ENCODE measurements around the gene PCBD2. TPM values are rescaled to one million over a fixed set of nuclear protein-coding genes. Genes with fewer than 3 reads are reported as not detected.

PCBD2 gene
- total and polyA plus RNA-seq, 4 donors: 5.9 to 12.8 (median 10.3) TPM

GRCh38 chr5:134874831-134875655, 29.9 kb upstream of the PCBD2 start:
- Histone ChIP-seq H3K4me1 (ENCODE audit: control insufficient read depth in 4 of 4, insufficient read depth in 4 of 4, low read length in 3 of 4) (peaks cover 0 to 11% (median 5%) of the 10 kb centered on the region in 4 donors), H3K9ac (ENCODE audit: low read depth in 1 of 2, low read length in 2 of 2) (peak overlapping the region; percentile 78 to 89), H3K36me3 (ENCODE audit: control insufficient read depth in 4 of 4, insufficient read depth in 3 of 4, low read depth in 1 of 4, low read length in 3 of 4) (no peaks in the 10 kb centered on the region), H3K4me3 (ENCODE audit: low read depth in 1 of 3, low read length in 3 of 3) (peak overlapping the region; percentile 71 to 82 (median 81)), H3K27me3 (ENCODE audit: control insufficient read depth in 4 of 4, insufficient read depth in 4 of 4, low read length in 3 of 4) (no peaks in the 10 kb centered on the region), H3K27ac (ENCODE audit: low read depth in 1 of 2, low read length in 2 of 2) (peak overlapping the region; percentile 73 to 87), H3K9me3 (ENCODE audit: control insufficient read depth in 4 of 4, low read length in 3 of 4) (no peaks in the 10 kb centered on the region)
- DNase-seq (ENCODE audit: low spot score): peak; percentile 45
- no peak for TF ChIP-seq RAD21 (IDR thresholded peaks at IDR 0.05)
- TF ChIP-seq HNF4G (IDR thresholded peaks at IDR 0.05): no peak
- peak in 1 of 2 donors; percentile 33 for TF ChIP-seq JUND (IDR thresholded peaks at IDR 0.05)
- no peak for TF ChIP-seq RXRA (IDR thresholded peaks at IDR 0.05)
- no peak for TF ChIP-seq MAX (IDR thresholded peaks at IDR 0.05)
- 28% methylated on average over 20 of the region's 20 CpGs for WGBS

- no peak overlapping the region for H3K9ac ChIP-seq (ENCODE audit: low read depth in 1 of 2, low read length in 2 of 2)
- H3K9me3 ChIP-seq (ENCODE audit: control insufficient read depth in 4 of 4, low read length in 3 of 4): no peaks in the 10 kb centered on the region
- no peak overlapping the region for H3K27ac ChIP-seq (ENCODE audit: low read depth in 1 of 2, low read length in 2 of 2)
- no peaks in the 10 kb centered on the region for H3K27me3 ChIP-seq (ENCODE audit: control insufficient read depth in 4 of 4, insufficient read depth in 4 of 4, low read length in 3 of 4)
- no peak for DNase-seq (ENCODE audit: low spot score)
- no peak overlapping the region for H3K4me3 ChIP-seq (ENCODE audit: low read depth in 1 of 3, low read length in 3 of 3)
- peaks cover 0 to 11% (median 5%) of the 10 kb centered on the region in 4 donors for H3K4me1 ChIP-seq (ENCODE audit: control insufficient read depth in 4 of 4, insufficient read depth in 4 of 4, low read length in 3 of 4)
- no peaks in the 10 kb centered on the region for H3K36me3 ChIP-seq (ENCODE audit: control insufficient read depth in 4 of 4, insufficient read depth in 3 of 4, low read depth in 1 of 4, low read length in 3 of 4)
- no peak for TF ChIP-seq RXRA (IDR thresholded peaks at IDR 0.05)
- TF ChIP-seq GABPA (IDR thresholded peaks at IDR 0.05 in 1 of 2, conservative IDR thresholded peaks at IDR 0.05 in 1 of 2): no peak
- no peak for TF ChIP-seq RAD21 (IDR thresholded peaks at IDR 0.05)
- TF ChIP-seq ATF3 (IDR thresholded peaks at IDR 0.05): no peak
- TF ChIP-seq YY1 (IDR thresholded peaks at IDR 0.05): no peak
- no peak for TF ChIP-seq HNF4A (conservative IDR thresholded peaks at IDR 0.05)
- TF ChIP-seq HNF4G (IDR thresholded peaks at IDR 0.05): no peak
- TF ChIP-seq TAF1 (conservative IDR thresholded peaks at IDR 0.05): no peak
- no peak for TF ChIP-seq JUND (IDR thresholded peaks at IDR 0.05)
- TF ChIP-seq SP1 (IDR thresholded peaks at IDR 0.05): no peak
- TF ChIP-seq MAX (IDR thresholded peaks at IDR 0.05): no peak
- TF ChIP-seq FOXA2 (IDR thresholded peaks at IDR 0.05): no peak
- TF ChIP-seq CTCF (IDR thresholded peaks at IDR 0.05; ENCODE audit: low read depth, low read length, missing input control): no peak
- no peak for TF ChIP-seq FOXA1 (IDR thresholded peaks at IDR 0.05)
- TF ChIP-seq EGR1 (IDR thresholded peaks at IDR 0.05; ENCODE audit: low read depth in 2 of 2): no peak
- TF ChIP-seq REST (IDR thresholded peaks at IDR 0.05): no peak
- TF ChIP-seq NR2F2 (IDR thresholded peaks at IDR 0.05): no peak
- no peak for TF ChIP-seq ZBTB33 (IDR thresholded peaks at IDR 0.05)
Measured at GRCh38 chr5:134877159-134877558, 27.8 kb upstream of the PCBD2 start.

All from liver (tissue), 9 donors.